Activated gamma-delta T cell treated with anti-CD3 and anti-CD28 coated beads, Interleukin-2, amount 50 U/mL, for 16 hours (primary cell): ENCODE data around the gene DLEU7.

Experiments
- DNase-seq: peaks from one replicate; pipeline ENCODE4 v3.0.0-alpha.2; 2020; ENCODE audit warnings: low read depth

Gene DLEU7

GRCh38 chr13:50843257-50844083, at the start of gene DLEU7:
Gene DLEU7 (minus strand): TSS chr13:50843692. CDS start chr13:50843646, 46 bp downstream.
- no peak for DNase-seq

DNA sequence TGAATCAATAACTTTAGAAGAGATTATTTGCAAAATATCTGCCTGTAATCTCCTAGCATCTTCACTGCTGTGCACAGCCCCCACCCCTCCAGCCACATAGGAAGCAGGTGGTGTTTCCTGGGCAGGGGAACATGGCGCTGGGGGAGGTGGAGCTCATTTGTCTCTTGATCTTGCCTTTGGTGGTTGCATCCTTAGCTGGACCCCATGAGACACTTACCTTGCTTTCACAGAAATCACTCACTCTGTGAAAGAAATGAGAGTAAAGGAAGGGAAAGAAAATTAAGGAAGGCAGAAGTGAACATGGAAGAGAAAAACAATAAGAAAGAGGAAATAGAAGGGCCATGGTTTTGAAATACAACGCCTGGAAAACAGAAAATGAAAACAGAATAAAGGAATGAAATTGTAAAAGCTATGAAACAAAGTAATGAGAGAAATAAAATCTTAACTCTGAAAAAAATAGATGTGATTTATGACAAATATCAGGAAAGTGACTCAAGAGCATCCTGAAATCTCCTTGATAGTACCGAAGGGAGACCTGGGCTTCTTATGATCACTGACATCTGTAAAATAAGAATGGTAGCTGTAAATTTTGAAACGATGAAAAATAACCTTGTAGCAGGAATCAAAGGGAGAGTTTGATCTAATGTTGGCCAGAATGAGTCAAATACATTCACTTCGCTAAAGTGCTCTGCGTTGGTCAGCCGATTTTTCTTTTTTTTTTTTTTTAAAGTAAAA, 48.9 kb upstream of the DLEU7 start:
- DNase-seq = no peak

GRCh38 chr13:50891206-50891605, 47.7 kb upstream of the DLEU7 start:
- DNase-seq = no peak

DNA sequence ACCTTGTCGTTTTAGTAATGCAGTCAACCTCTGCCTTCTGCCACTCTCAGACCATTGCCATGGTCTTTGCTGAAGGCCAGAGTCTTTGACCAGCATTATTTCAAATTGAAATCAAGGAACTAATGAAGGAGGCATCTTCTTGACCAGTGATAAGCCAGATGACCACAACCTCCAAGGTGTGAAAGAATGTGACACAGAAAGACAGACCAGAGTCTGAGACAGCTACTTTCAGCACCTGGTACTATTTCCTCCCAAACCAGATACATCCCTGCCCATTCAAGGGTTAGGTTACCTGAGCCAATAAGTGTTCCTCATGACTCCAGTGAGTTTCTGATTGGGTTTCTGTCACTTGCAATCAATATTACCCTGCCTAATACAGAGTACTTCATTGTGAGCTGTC, 45.8 kb upstream of the DLEU7 start:
- DNase-seq = no peak

GRCh38 chr13:50888362-50888761, 44.9 kb upstream of the DLEU7 start:
- no peak for DNase-seq

- no peak for DNase-seq
Measured at GRCh38 chr13:50887151-50887550, 43.7 kb upstream of the DLEU7 start.

GRCh38 chr13:50884265-50884664, 40.8 kb upstream of the DLEU7 start:
- no peak for DNase-seq

- no peak for DNase-seq
Measured at GRCh38 chr13:50883728-50884127, 40.2 kb upstream of the DLEU7 start.

DNA sequence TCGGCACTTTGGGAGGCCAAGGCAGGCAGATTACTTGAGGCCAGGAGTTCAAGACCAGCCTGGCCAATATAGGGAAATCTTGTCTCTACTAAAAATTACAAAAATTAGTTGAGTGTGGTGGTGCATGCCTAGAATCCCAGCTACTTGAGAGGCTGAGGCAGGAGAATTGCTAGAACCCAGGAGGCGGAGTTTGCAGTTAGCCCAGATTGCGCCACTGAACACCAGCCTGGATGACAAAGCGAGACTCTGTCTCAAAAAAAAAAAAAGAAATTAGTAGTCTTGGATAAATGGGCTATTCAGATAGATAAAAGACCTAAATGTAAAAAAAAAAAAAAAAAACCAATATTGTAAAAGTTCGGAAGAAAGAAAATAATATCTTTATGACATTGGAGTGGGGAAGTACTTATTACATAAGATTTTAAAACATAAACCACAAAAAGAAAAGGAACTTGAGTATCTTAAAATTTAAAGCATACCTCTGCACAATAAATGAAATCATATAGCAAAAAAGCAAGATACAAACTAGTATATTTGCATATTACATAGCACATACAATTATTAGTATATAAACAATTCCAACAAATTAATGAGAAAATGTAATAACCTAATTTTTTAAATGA, 39.4 kb upstream of the DLEU7 start:
- DNase-seq = no peak

GRCh38 chr13:50873991-50874390, 30.5 kb upstream of the DLEU7 start:
- no peak for DNase-seq

GRCh38 chr13:50873467-50873866, 30.0 kb upstream of the DLEU7 start:
- no peak for DNase-seq

DNA sequence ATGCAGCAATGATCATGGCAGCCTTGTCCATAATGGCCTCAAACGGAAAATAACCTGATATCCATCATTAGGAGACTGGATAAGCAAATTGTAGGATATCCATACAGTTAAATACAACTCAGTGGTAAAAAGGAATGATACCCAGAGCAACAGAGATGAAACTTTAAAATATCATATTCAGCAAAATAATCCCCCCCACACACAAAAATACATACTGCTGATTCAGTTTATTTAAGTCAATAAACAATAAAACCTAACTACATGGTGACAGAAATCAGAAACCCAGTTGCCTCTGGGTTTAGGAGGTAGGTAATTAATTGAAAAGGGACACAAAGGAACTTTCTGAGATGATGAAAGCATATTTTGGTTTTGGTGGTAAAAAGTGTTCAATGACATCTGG, 27.9 kb upstream of the DLEU7 start:
- no peak for DNase-seq

DNA sequence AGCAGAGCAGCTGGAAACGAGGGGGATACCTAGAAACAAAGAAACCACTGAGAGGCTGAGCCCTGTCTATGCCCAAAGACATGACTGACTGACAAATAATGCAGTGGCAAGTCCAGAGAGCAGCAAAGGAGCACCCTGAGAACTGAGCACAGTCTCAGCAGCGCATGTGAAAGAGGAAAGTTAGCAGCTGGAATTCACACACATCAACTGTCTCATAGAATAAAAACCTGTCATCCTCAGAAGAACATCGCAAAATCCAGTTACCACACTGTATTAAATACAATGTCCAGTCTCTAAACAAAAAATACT, 24.1 kb upstream of the DLEU7 start:
- no peak for DNase-seq

GRCh38 chr13:50866817-50867636, 23.5 kb upstream of the DLEU7 start:
- no peak for DNase-seq

- no peak for DNase-seq
Measured at GRCh38 chr13:50864492-50864891, 21.0 kb upstream of the DLEU7 start.

- DNase-seq = no peak
Measured at GRCh38 chr13:50855681-50856080, 12.2 kb upstream of the DLEU7 start.

- no peak for DNase-seq
Measured at GRCh38 chr13:50850445-50850844, 7.0 kb upstream of the DLEU7 start.

DNA sequence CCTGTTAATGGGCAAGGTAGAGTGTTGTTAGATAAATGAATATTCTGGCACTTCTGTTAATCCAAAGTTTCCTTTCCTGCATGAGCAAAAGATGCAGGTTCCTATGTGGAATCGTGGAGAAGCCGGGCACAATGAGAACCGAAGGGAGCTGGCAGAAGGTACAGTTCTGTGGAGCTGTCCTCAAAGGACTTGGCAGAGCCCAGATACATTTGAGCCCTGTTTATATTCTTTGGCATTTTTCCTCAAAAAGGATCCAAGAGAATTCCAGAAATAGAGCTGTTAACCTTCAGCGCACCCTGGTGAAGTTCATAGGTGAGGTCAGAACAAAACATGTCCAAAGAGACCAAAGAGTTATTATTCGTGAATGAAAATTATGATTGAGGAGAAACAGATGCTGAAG, 4.0 kb upstream of the DLEU7 start:
- no peak for DNase-seq

DNA sequence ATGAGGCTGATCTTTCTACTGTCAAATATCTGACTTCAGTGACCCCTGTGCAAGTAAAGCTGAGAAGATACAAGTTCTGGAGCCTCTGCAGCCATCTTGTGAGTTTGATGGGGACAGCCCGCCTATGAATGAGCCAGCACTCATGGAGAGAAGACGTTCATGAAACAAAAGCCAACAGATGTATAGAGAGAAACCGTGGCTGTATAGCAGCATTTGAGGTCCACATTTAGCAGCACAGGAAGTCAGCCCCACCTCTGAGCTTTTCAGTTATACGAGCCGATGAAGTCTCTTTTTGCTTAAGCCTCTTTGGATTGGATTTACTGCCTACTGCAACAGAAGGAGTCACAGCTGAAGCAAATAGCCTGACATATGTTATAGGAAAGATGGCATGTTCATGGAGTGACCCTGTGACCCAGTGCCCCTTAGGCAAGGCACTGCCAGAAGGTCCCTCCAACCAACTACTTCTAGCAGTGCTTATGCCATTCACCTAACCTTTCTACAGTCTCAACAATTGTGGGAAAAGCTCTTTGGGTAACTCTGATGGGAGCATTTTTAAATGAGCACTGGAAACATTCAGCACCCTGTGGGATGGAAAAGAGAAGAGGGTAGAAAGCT, 3.5 kb upstream of the DLEU7 start:
- DNase-seq = no peak

DNA sequence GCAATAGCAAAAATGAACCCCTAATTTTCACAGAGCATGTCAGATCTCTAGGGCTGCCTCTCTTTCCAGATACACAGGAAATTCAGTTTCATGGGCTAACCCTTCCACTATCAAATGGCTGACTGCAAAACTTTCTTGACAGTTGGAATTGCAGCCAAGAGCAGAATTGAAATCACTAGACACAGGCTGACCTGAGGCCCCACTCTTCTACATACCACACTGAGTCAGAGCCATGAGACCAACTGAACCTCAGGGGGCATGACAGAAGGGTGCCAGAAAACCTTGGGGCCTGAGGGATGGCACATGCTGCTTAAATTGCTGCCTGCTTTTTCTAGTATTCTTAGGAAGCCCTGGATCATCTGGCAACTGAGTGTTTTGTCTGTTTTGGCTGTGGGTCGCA, 1.7 kb upstream of the DLEU7 start:
- DNase-seq = no peak

DNA sequence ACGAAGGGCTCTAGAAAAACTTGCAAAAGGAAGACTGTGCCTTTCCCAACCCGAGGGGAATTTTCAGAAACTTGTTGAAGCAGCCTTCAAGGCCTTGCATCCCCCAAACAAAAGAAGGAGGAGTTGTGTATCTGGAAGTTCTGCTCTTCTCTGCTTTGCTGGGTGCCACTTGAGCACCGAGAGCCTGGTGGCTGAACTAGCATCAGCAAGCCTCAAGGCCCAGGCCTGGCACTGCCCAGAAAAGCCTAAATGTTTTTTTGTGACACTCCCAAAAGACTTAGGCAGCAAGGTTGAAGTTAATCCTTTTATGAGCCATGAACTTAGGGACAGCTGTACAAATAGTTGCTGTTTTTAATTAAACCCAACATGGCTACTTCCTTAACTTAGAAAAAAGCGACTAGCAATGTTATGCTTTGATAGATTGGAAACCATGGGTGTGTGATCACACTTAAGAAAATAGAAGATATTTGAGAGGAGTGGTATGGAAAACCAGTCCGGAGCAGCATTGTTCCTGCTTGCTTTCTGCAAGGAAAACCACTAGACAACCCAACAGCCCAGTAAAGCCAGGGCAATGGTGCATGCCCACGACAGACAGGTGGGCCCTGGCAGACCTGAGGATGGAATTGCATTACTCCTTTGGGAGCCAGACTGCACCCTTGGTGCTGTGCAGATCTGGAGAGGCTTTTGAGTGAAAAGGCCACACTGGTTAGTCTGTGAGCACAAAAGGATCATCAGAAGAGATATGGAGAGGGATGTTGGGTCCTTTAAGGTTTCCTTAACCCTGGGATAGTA, 788 bp upstream of the DLEU7 start:
- no peak for DNase-seq
